Measurements from ENCODE around the gene ZPR1.

DNA sequence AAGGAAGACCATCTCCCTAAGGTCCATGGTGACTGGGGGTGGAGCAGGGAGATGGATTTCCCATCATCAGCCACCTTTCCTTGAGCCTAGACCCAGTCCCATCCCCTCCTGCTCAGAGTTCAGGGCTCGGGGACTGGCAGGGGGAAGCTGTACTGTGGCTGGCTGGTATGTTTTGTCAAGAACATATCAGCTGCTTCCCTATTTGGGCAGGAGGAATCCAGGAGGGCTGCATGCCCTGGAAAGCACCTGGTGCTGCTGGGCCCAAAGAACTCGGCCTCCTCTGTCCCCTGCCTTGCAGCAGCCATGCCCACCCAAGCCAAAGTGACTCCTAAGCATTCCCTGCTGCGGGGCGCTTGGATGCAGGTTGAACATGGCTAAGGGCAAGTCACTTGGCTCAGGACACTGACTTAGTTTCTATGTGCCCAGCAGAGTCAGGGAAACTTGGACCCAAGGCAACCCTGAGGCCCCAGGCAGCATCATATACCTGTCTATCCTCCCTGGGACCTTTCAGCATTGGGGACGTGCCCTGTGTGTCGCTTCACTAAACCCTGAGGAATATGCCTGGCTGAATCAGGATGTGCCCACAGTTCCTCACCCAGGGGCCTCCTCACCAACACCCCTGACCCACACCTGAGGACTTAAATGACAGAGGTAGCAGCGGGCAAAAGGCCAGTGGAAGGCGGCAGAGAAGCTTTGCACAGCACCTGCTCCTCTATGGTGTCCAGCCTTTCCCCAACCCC lies 58.2 kb downstream of the ZPR1 start:
- TF ChIP-seq, protein P1, sequence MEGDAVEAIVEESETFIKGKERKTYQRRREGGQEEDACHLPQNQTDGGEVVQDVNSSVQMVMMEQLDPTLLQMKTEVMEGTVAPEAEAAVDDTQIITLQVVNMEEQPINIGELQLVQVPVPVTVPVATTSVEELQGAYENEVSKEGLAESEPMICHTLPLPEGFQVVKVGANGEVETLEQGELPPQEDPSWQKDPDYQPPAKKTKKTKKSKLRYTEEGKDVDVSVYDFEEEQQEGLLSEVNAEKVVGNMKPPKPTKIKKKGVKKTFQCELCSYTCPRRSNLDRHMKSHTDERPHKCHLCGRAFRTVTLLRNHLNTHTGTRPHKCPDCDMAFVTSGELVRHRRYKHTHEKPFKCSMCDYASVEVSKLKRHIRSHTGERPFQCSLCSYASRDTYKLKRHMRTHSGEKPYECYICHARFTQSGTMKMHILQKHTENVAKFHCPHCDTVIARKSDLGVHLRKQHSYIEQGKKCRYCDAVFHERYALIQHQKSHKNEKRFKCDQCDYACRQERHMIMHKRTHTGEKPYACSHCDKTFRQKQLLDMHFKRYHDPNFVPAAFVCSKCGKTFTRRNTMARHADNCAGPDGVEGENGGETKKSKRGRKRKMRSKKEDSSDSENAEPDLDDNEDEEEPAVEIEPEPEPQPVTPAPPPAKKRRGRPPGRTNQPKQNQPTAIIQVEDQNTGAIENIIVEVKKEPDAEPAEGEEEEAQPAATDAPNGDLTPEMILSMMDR (IDR thresholded peaks at IDR 0.05), result no peak
- no peak for TF ChIP-seq POLR2A (IDR thresholded peaks at IDR 0.05)
